K562 (cell line): ENCODE results near the gene MC1R. TPM values are rescaled to one million over a fixed set of nuclear protein-coding genes. Genes with fewer than 3 reads are reported as not detected.
A peak's percentile ranks its signal among the peaks of the same experiment; 100 is the strongest.

Source experiments
- ATF6 ChIP-seq: sonication (generic); formaldehyde crosslinking; IDR thresholded peaks from 2 replicates; pipeline ENCODE4 v1.4.0; 2020; ENCODE audit warnings: mild to moderate bottlenecking, missing genetic modification reagents
- CEBPG ChIP-seq, 3 experiments: fragments of 200-800 bp in 1 of 3; sonication (Bioruptor generic) in 1 of 3; sonication (generic) in 1 of 3; formaldehyde crosslinking in 1 of 3; IDR thresholded peaks in 2 of 3; conservative IDR thresholded peaks in 1 of 3; 2 replicates each; pipeline versions ENCODE4 v1.6.1 to v1.8.0; 2016 to 2022; ENCODE audit warnings: missing compliant biosample characterization in 2 of 3, missing genetic modification characterization in 2 of 3, mild to moderate bottlenecking in 1 of 3, missing genetic modification reagents in 1 of 3
- CTBP1 ChIP-seq: fragments of 450-650 bp; IDR thresholded peaks from 2 replicates; pipeline ENCODE4 v1.6.1; 2016; ENCODE audit warnings: borderline replicate concordance
- GABPA ChIP-seq: fragments of 200-800 bp; sonication (Bioruptor generic); conservative IDR thresholded peaks from 2 replicates; pipeline ENCODE4 v1.6.1; 2016; ENCODE audit warnings: low read depth, missing genetic modification characterization, missing compliant biosample characterization
- HMGN3 ChIP-seq: IDR thresholded peaks from 2 replicates; pipeline ENCODE4 v1.6.1; 2011; ENCODE audit warnings: borderline replicate concordance, low read depth, mild to moderate bottlenecking, mixed read lengths, low read length; ENCODE audit not compliant: insufficient read length; ENCODE audit errors: extremely low read depth
- JUND ChIP-seq, 2 experiments: IDR thresholded peaks; 2 replicates in 1 of 2; 3 replicates in 1 of 2; pipeline ENCODE4 v1.6.1; 2011; ENCODE audit warnings: borderline replicate concordance in 2 of 2, low read depth in 2 of 2, low read length in 2 of 2, improper control_type of control experiment in 1 of 2, missing biosample characterization in 1 of 2, missing genetic modification characterization in 1 of 2, missing genetic modification reagents in 1 of 2
- MAZ ChIP-seq, 2 experiments: fragments of 450-650 bp in 1 of 2; sonication (generic) in 1 of 2; formaldehyde crosslinking; IDR thresholded peaks in 1 of 2; conservative IDR thresholded peaks in 1 of 2; 2 replicates each; pipeline versions ENCODE4 v1.4.0 to v1.5.0; 2020; ENCODE audit warnings: mild to moderate bottlenecking in 1 of 2, missing genetic modification reagents in 1 of 2
- PCBP1 ChIP-seq: fragments of 200-400 bp; formaldehyde crosslinking; IDR thresholded peaks from 2 replicates; pipeline ENCODE4 v1.6.1; 2018; ENCODE audit warnings: mild to moderate bottlenecking, low read depth, low read length; ENCODE audit not compliant: poor library complexity, severe bottlenecking
- PHF20 ChIP-seq: fragments of 450-650 bp; IDR thresholded peaks from 2 replicates; pipeline ENCODE4 v1.6.1; 2018; ENCODE audit not compliant: partially characterized antibody
- POLR2A ChIP-seq: fragments of 450-650 bp; conservative IDR thresholded peaks from 2 replicates; pipeline ENCODE4 v1.6.1; 2016
- SMAD4 ChIP-seq: fragments of 250-450 bp; sonication (Bioruptor Pico); conservative IDR thresholded peaks from 2 replicates; pipeline ENCODE4 v1.8.0; 2021; ENCODE audit warnings: inconsistent platforms, mild to moderate bottlenecking, moderate library complexity
- SPI1 ChIP-seq: IDR thresholded peaks from 2 replicates; pipeline ENCODE4 v1.6.1; 2011; ENCODE audit warnings: low read depth, low read length, control low read depth, borderline replicate concordance
- STAT5A ChIP-seq: IDR thresholded peaks from 2 replicates; pipeline ENCODE4 v1.6.1; 2012; ENCODE audit warnings: low read length, inconsistent platforms, borderline replicate concordance
- TBP ChIP-seq: optimal IDR thresholded peaks from 2 replicates; pipeline ENCODE3; 2011; ENCODE audit warnings: low read depth, low read length, improper control_type of control experiment
- TCF7L2 ChIP-seq: fragments of 150-350 bp; IDR thresholded peaks from 2 replicates; pipeline ENCODE4 v1.6.1; 2016; ENCODE audit warnings: low read depth, mild to moderate bottlenecking, low read length, moderate library complexity
- ZNF436 ChIP-seq: fragments of 250-450, 450-650 bp; sonication (Bioruptor Pico); formaldehyde crosslinking; IDR thresholded peaks from 2 replicates; pipeline ENCODE4 v1.7.0; 2020; ENCODE audit warnings: mild to moderate bottlenecking
- polyA plus RNA-seq, 8 experiments: library from polyadenylated mRNA; depleted of rRNA in 4 of 8; stranded (reverse) in 5 of 8; unstranded in 3 of 8; fragments of >200 nt; fragmentation: Nextera tagmentation in 2 of 8; fragmentation: Illumina TruSeq in 1 of 8; extraction: Ambion mirVana in 2 of 8; extraction: Trizol in 1 of 8; gene quantifications; 2 replicates each; pipeline versions ENCODE4 v1.2.1 to v1.2.3, GENCODE V29; 2011 to 2014; ENCODE audit warnings: inconsistent platforms in 1 of 8, missing spikeins in 1 of 8
- total RNA-seq, 7 experiments: library from RNA; depleted of rRNA in 6 of 7; stranded (reverse); fragments of >200 nt in 6 of 7; fragmentation: Illumina TruSeq in 2 of 7; extraction: Trizol in 2 of 7; gene quantifications; 2 replicates each; pipeline versions ENCODE4 v1.2.1 to v1.2.3, GENCODE V29; 2011 to 2021; ENCODE audit warnings: low replicate concordance in 1 of 7
- TF ChIP-seq, protein P1 (sequence below), 2 experiments: fragments of 450-650 bp; IDR thresholded peaks; 2 replicates each; pipeline ENCODE4 v1.6.1; 2016
- TF ChIP-seq, protein P2 (sequence below): sonication (generic); formaldehyde crosslinking; IDR thresholded peaks from 2 replicates; pipeline ENCODE4 v1.8.0; 2022; ENCODE audit warnings: mild to moderate bottlenecking, missing genetic modification reagents

The MC1R gene
- total and polyA plus RNA-seq, 9 of the 15 experiments (the other 6 are each of a cell fraction or from before 2014, with no cell fraction given), result 0.14 to 5.3 (median 2.5) TPM; not detected in 1

DNA sequence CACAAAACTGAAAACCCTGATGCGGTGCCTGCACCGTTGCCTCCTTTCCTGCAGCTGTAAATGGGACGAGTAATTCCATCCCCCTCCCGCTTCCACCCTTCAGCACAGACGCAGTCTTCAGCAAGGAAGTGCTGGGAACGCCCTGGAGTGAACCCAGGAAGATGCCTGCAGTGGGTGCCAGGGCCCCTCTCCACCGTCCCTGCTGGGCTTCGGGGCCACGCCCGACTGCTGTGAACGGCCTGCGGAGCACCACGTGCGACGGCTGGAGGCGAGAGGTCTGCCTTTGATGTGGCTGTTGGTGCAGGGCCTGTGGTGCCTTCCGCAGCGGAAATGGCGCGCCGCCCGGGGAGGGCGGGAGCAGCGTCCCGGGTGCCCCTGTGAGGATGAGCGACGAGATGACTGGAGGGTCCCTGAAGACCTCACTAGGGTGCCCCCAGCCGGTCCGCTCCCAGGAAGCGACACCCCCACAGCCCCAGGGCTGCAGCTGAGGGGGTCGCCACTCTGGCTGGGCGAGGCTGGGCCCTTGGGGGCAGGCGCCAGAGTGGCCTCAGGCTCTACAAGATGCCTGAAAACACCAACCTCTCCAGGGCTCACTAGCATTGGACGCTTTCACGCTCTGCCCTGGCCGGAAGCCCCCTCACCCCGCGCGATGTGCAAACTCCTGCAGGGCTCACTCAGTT is 749 bp upstream of the MC1R start (continued):
- TF ChIP-seq, protein P1, sequence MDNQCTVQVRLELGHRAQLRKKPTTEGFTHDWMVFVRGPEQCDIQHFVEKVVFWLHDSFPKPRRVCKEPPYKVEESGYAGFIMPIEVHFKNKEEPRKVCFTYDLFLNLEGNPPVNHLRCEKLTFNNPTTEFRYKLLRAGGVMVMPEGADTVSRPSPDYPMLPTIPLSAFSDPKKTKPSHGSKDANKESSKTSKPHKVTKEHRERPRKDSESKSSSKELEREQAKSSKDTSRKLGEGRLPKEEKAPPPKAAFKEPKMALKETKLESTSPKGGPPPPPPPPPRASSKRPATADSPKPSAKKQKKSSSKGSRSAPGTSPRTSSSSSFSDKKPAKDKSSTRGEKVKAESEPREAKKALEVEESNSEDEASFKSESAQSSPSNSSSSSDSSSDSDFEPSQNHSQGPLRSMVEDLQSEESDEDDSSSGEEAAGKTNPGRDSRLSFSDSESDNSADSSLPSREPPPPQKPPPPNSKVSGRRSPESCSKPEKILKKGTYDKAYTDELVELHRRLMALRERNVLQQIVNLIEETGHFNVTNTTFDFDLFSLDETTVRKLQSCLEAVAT (IDR thresholded peaks at IDR 0.05), result no peak
- TF ChIP-seq TCF7L2, result peak; percentile 60; the same call in 1 of the 2 replicates
- TF ChIP-seq SPI1, result peak; percentile 51; the same call in 1 of the 2 replicates
- TF ChIP-seq, protein P2, sequence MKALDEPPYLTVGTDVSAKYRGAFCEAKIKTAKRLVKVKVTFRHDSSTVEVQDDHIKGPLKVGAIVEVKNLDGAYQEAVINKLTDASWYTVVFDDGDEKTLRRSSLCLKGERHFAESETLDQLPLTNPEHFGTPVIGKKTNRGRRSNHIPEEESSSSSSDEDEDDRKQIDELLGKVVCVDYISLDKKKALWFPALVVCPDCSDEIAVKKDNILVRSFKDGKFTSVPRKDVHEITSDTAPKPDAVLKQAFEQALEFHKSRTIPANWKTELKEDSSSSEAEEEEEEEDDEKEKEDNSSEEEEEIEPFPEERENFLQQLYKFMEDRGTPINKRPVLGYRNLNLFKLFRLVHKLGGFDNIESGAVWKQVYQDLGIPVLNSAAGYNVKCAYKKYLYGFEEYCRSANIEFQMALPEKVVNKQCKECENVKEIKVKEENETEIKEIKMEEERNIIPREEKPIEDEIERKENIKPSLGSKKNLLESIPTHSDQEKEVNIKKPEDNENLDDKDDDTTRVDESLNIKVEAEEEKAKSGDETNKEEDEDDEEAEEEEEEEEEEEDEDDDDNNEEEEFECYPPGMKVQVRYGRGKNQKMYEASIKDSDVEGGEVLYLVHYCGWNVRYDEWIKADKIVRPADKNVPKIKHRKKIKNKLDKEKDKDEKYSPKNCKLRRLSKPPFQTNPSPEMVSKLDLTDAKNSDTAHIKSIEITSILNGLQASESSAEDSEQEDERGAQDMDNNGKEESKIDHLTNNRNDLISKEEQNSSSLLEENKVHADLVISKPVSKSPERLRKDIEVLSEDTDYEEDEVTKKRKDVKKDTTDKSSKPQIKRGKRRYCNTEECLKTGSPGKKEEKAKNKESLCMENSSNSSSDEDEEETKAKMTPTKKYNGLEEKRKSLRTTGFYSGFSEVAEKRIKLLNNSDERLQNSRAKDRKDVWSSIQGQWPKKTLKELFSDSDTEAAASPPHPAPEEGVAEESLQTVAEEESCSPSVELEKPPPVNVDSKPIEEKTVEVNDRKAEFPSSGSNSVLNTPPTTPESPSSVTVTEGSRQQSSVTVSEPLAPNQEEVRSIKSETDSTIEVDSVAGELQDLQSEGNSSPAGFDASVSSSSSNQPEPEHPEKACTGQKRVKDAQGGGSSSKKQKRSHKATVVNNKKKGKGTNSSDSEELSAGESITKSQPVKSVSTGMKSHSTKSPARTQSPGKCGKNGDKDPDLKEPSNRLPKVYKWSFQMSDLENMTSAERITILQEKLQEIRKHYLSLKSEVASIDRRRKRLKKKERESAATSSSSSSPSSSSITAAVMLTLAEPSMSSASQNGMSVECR, result peak; percentile 68; the same call in 1 of the 2 replicates
- peak; percentile 42; the same call in 1 of the 2 replicates for TF ChIP-seq POLR2A
- 0 out of 2 replicates have a peak, but pooled peaks have one; percentile 43 for TF ChIP-seq STAT5A
- peak in 1 of 2 experiments; percentile 15; a peak in 2 of 4 replicates for TF ChIP-seq MAZ (CRISPR knock-in tag; conservative IDR thresholded peaks at IDR 0.05 in 1 of 2, IDR thresholded peaks at IDR 0.05 in 1 of 2)
- TF ChIP-seq SMAD4, result peak; percentile 66
- peak; percentile 41 for TF ChIP-seq PCBP1
- TF ChIP-seq TBP, result no peak
- TF ChIP-seq CTBP1, result no peak; the same call in 1 of the 2 replicates
- TF ChIP-seq CEBPG (CRISPR knock-in tag; IDR thresholded peaks at IDR 0.05), result no peak
- TF ChIP-seq CEBPG (tag; conservative IDR thresholded peaks at IDR 0.05 in 1 of 2, IDR thresholded peaks at IDR 0.05 in 1 of 2), result no peak
- peak; percentile 58; the same call in 1 of the 2 replicates for TF ChIP-seq ATF6 (CRISPR knock-in tag)
- TF ChIP-seq GABPA (tag), result peak; percentile 70
- no peak for TF ChIP-seq ZNF436 (CRISPR knock-in tag)
- peak; percentile 74 for TF ChIP-seq PHF20
- no peak for TF ChIP-seq JUND (IDR thresholded peaks at IDR 0.05; ENCODE audit: borderline replicate concordance, low read depth, low read length)
- TF ChIP-seq JUND (tag; IDR thresholded peaks at IDR 0.05; ENCODE audit: borderline replicate concordance, low read depth, low read length), result peak; percentile 11; the same call in 1 of the 3 replicates
- peak; percentile 58 for TF ChIP-seq HMGN3
